ENCODE data around the gene STKLD1.
A peak's percentile ranks its signal among the peaks of the same experiment; 100 is the strongest.
"Not testable (repeated sequence)": the region's sequence is repeated elsewhere in the genome, so short reads cannot be mapped to it uniquely, and the experiment has no call there.

STKLD1 gene

GRCh38 chr9:133386338-133386737 is 10.2 kb downstream of the STKLD1 start:
- no peak for DNase-seq (ENCODE audit: low read depth in 2 of 2)

- no peak for DNase-seq (ENCODE audit: low read depth in 2 of 2)
These were observed 11.5 kb downstream of the STKLD1 start for GRCh38 chr9:133387680-133388079.

GRCh38 chr9:133389025-133389557 is 12.9 kb downstream of the STKLD1 start:
- no peak for DNase-seq (ENCODE audit: low read depth in 2 of 2)

GRCh38 chr9:133389562-133389961 is 13.4 kb downstream of the STKLD1 start:
- no peak for DNase-seq (ENCODE audit: low read depth in 2 of 2)

- DNase-seq (ENCODE audit: low read depth in 2 of 2) = no peak
These were observed 14.5 kb downstream of the STKLD1 start for GRCh38 chr9:133390713-133391112.

- DNase-seq (ENCODE audit: low read depth in 2 of 2) = not testable (repeated sequence)
These were observed 15.3 kb downstream of the STKLD1 start for GRCh38 chr9:133391449-133391848.

GRCh38 chr9:133392308-133392707 is 16.1 kb downstream of the STKLD1 start:
- not testable (repeated sequence) for DNase-seq (ENCODE audit: low read depth in 2 of 2)

- DNase-seq (ENCODE audit: low read depth in 2 of 2) = no peak
These were observed 17.2 kb downstream of the STKLD1 start for GRCh38 chr9:133393399-133393798.

- DNase-seq (ENCODE audit: low read depth in 2 of 2) = no peak
These were observed 18.6 kb downstream of the STKLD1 start for GRCh38 chr9:133394687-133395271.

GRCh38 chr9:133396952-133397351 is 20.8 kb downstream of the STKLD1 start:
- no peak for DNase-seq (ENCODE audit: low read depth in 2 of 2)

GRCh38 chr9:133397370-133397769 is 21.2 kb downstream of the STKLD1 start:
- DNase-seq (ENCODE audit: low read depth in 2 of 2) = no peak

GRCh38 chr9:133397895-133398294 is 21.7 kb downstream of the STKLD1 start:
- no peak for DNase-seq (ENCODE audit: low read depth in 2 of 2)

- DNase-seq (ENCODE audit: low read depth in 2 of 2) = no peak
These were observed 24.1 kb downstream of the STKLD1 start for GRCh38 chr9:133400292-133400691.

- no peak for DNase-seq (ENCODE audit: low read depth in 2 of 2)
These were observed 25.4 kb downstream of the STKLD1 start for GRCh38 chr9:133401588-133401987.

GRCh38 chr9:133402689-133403088 is 26.5 kb downstream of the STKLD1 start:
- DNase-seq (ENCODE audit: low read depth in 2 of 2) = no peak

GRCh38 chr9:133403766-133404453 is 27.7 kb downstream of the STKLD1 start:
- DNase-seq (ENCODE audit: low read depth in 2 of 2) = peak; percentile 37 to 47

GRCh38 chr9:133404454-133405002 is 28.4 kb downstream of the STKLD1 start:
- no peak for DNase-seq (ENCODE audit: low read depth in 2 of 2)

GRCh38 chr9:133405508-133406438 is 29.6 kb downstream of the STKLD1 start:
- DNase-seq (ENCODE audit: low read depth in 2 of 2) = no peak

- peak; percentile 74 to 77 for DNase-seq (ENCODE audit: low read depth in 2 of 2)
These were observed 30.5 kb downstream of the STKLD1 start for GRCh38 chr9:133406480-133407307.

GRCh38 chr9:133408042-133408441 is 31.9 kb downstream of the STKLD1 start:
- no peak for DNase-seq (ENCODE audit: low read depth in 2 of 2)

- no peak for DNase-seq (ENCODE audit: low read depth in 2 of 2)
These were observed 39.0 kb downstream of the STKLD1 start for GRCh38 chr9:133415170-133415569.

All from activated CD4-positive, alpha-beta T cell treated with anti-CD3 and anti-CD28 coated beads for 24 hours (primary cell).